A549 (cell line): ENCODE results near the gene PIEZO2. TPM values are rescaled to one million over a fixed set of nuclear protein-coding genes. Genes with fewer than 3 reads are reported as not detected.

Source experiments
- ATAC-seq, 2 experiments: fragments of 200-7000 bp in 1 of 2; fragments of >200 bp in 1 of 2; cut with Nextera tagmentation in 1 of 2; cut with Tn5 transposase in 1 of 2; 3 replicates each; pipeline versions ENCODE4 v1.8.0 to v1.9.1; 2018 to 2020; ENCODE audit warnings: mild to moderate bottlenecking in 1 of 2, moderate library complexity in 1 of 2
- CTCF ChIA-PET: fragments of 300-600 bp; sonication (Branson Sonifier 250); formaldehyde crosslinking; extraction: SDS; loops from one replicate; lab custom pipeline; 2021; ENCODE audit warnings: antibody characterized with exemption, inconsistent platforms; lab: Yijun Ruan, JAX
- POLR2A ChIA-PET: fragments of 350-600 bp; formaldehyde crosslinking; extraction: SDS; loops from one replicate; lab custom pipeline; 2021; ENCODE audit warnings: antibody characterized with exemption, inconsistent platforms; lab: Yijun Ruan, JAX
- DNase-seq, 2 experiments: peaks; one replicate each; pipeline versions ENCODE4 v3.0.0 to v3.0.0-alpha.2; 2011 to 2016; ENCODE audit warnings: low read depth in 1 of 2, low spot score in 1 of 2
- FAIRE-seq: peaks from 2 replicates; lab custom pipeline; 2011; peaks lifted over from hg19 to GRCh38; lab: Jason Lieb, UNC
- H3K27ac ChIP-seq, 2 experiments: fragments of >200 bp; sonication (Bioruptor Twin); formaldehyde crosslinking; 3 replicates each; pipeline ENCODE4 v1.5.1; 2016 to 2017
- H3K4me1 ChIP-seq: fragments of >200 bp; sonication (Bioruptor Twin); formaldehyde crosslinking; 3 replicates; pipeline ENCODE4 v1.6.1; 2016
- H3K4me2 ChIP-seq: fragments of >200 bp; sonication (Bioruptor Twin); formaldehyde crosslinking; 3 replicates; pipeline ENCODE4 v1.6.1; 2016
- H3K4me3 ChIP-seq: fragments of >200 bp; sonication (Bioruptor Twin); formaldehyde crosslinking; 3 replicates; pipeline ENCODE4 v1.5.1; 2016
- H3K9me3 ChIP-seq: fragments of >200 bp; sonication (Bioruptor Twin); formaldehyde crosslinking; 3 replicates; pipeline ENCODE4 v1.6.1; 2016
- CHD2 ChIP-seq: fragments of 150-350 bp; IDR thresholded peaks from 2 replicates; pipeline ENCODE4 v1.6.1; 2014; ENCODE audit warnings: low read length; ENCODE audit not compliant: partially characterized antibody
- CHD4 ChIP-seq: fragments of 200-600 bp; sonication (generic); IDR thresholded peaks from 2 replicates; pipeline ENCODE4 v1.6.1; 2016; ENCODE audit warnings: antibody characterized with exemption, mild to moderate bottlenecking, borderline replicate concordance
- EHF ChIP-seq: fragments of 250-450 bp; sonication (Bioruptor Pico); IDR thresholded peaks from 2 replicates; pipeline ENCODE4 v1.5.0; 2020; ENCODE audit warnings: mild to moderate bottlenecking
- EHMT2 ChIP-seq: fragments of 200-600 bp; sonication (generic); IDR thresholded peaks from 2 replicates; pipeline ENCODE4 v1.6.1; 2016; ENCODE audit warnings: antibody characterized with exemption, low read depth, mild to moderate bottlenecking, moderate library complexity
- FOSL2 ChIP-seq, 2 experiments: fragments of 450-650 bp in 1 of 2; fragments of >200 bp in 1 of 2; sonication (Bioruptor Twin) in 1 of 2; formaldehyde crosslinking; IDR thresholded peaks; 2 replicates each; pipeline versions ENCODE4 v1.5.0 to v1.6.1; 2016 to 2020; ENCODE audit warnings: mild to moderate bottlenecking in 1 of 2, moderate library complexity in 1 of 2
- FOXS1 ChIP-seq: fragments of 250-450 bp; sonication (Bioruptor Pico); IDR thresholded peaks from 2 replicates; pipeline ENCODE4 v1.5.0; 2020; ENCODE audit warnings: mild to moderate bottlenecking, moderate library complexity
- GATA3 ChIP-seq: IDR thresholded peaks from 2 replicates; pipeline ENCODE4 v1.6.1; 2012; ENCODE audit warnings: borderline replicate concordance
- HDAC2 ChIP-seq: fragments of 200-600 bp; sonication (generic); IDR thresholded peaks from 2 replicates; pipeline ENCODE4 v1.6.1; 2016
- HEYL ChIP-seq: fragments of 250-450 bp; sonication (Bioruptor Pico); IDR thresholded peaks from 2 replicates; pipeline ENCODE4 v1.8.0; 2021; ENCODE audit warnings: mild to moderate bottlenecking, moderate library complexity
- JUNB ChIP-seq: fragments of >200 bp; sonication (Bioruptor Twin); formaldehyde crosslinking; IDR thresholded peaks from 2 replicates; pipeline ENCODE4 v1.6.1; 2016
- MAZ ChIP-seq: fragments of 150-350 bp; IDR thresholded peaks from 2 replicates; pipeline ENCODE4 v1.6.1; 2014; ENCODE audit warnings: antibody characterized with exemption, low read depth, low read length, borderline replicate concordance
- MYC ChIP-seq: IDR thresholded peaks from 2 replicates; pipeline ENCODE4 v1.6.1; 2012; ENCODE audit warnings: mild to moderate bottlenecking, inconsistent platforms, low read length, improper control_type of control experiment, borderline replicate concordance
- NPAS2 ChIP-seq: fragments of 250-450 bp; sonication (Bioruptor Pico); IDR thresholded peaks from 2 replicates; pipeline ENCODE4 v1.8.0; 2022; ENCODE audit warnings: mild to moderate bottlenecking, moderate library complexity, borderline replicate concordance
- POLR2A ChIP-seq: IDR thresholded peaks from 2 replicates; pipeline ENCODE4 v1.6.1; 2012; ENCODE audit warnings: mild to moderate bottlenecking, low read length
- RARB ChIP-seq: fragments of 250-450 bp; sonication (Bioruptor Pico); IDR thresholded peaks from 2 replicates; pipeline ENCODE4 v1.8.0; 2021; ENCODE audit warnings: mild to moderate bottlenecking, moderate library complexity
- RCOR1 ChIP-seq: fragments of 150-350 bp; IDR thresholded peaks from 2 replicates; pipeline ENCODE4 v1.6.1; 2014; ENCODE audit warnings: antibody characterized with exemption, low read length, low read depth
- RFX5 ChIP-seq: fragments of 450-650 bp; IDR thresholded peaks from 2 replicates; pipeline ENCODE4 v1.7.1; 2014; ENCODE audit warnings: antibody characterized with exemption, mild to moderate bottlenecking, moderate library complexity
- RNF2 ChIP-seq: fragments of 200-600 bp; sonication (generic); IDR thresholded peaks from 2 replicates; pipeline ENCODE4 v1.6.1; 2016; ENCODE audit warnings: low read depth, mild to moderate bottlenecking, antibody characterized with exemption, moderate library complexity, borderline replicate concordance
- SREBF2 ChIP-seq: fragments of 450-650 bp; IDR thresholded peaks from 2 replicates; pipeline ENCODE4 v1.6.1; 2014; ENCODE audit warnings: mild to moderate bottlenecking, moderate library complexity
- TP53 ChIP-seq: fragments of 250-450 bp; sonication (Bioruptor Pico); IDR thresholded peaks from 2 replicates; pipeline ENCODE4 v1.5.0; 2021; ENCODE audit warnings: mild to moderate bottlenecking, moderate library complexity
- ZC3H11A ChIP-seq: fragments of 450-650 bp; IDR thresholded peaks from 2 replicates; pipeline ENCODE4 v1.6.1; 2014; ENCODE audit warnings: antibody characterized with exemption, mild to moderate bottlenecking
- ZFP36 ChIP-seq: fragments of 450-650 bp; IDR thresholded peaks from 2 replicates; pipeline ENCODE4 v1.6.1; 2014; ENCODE audit warnings: borderline replicate concordance; ENCODE audit not compliant: partially characterized antibody
- ZSCAN20 ChIP-seq: fragments of 250-450 bp; sonication (Bioruptor Pico); IDR thresholded peaks from 2 replicates; pipeline ENCODE4 v1.8.0; 2022; ENCODE audit warnings: mild to moderate bottlenecking, moderate library complexity
- WGBS: methylation state at CpG from one replicate; pipeline ENCODE4 v1.1.6; 2017; ENCODE audit errors: missing lambda C conversion rate; 5-methylcytosine and 5-hydroxymethylcytosine counted together
- polyA plus RNA-seq, 4 experiments: library from polyadenylated mRNA; depleted of rRNA in 3 of 4; stranded (reverse); fragments of >200 nt; fragmentation: RNase III in 1 of 4; extraction: RNeasy Plus Mini Kit Qiagen cat#74134 plus additional on column Dnase treatment in 1 of 4; gene quantifications; 2 replicates in 3 of 4; 3 replicates in 1 of 4; pipeline ENCODE4 v1.2.3, GENCODE V29; 2011 to 2017
- TF ChIP-seq, protein P1 (sequence below): fragments of 250-450 bp; sonication (Bioruptor Pico); IDR thresholded peaks from 2 replicates; pipeline ENCODE4 v1.5.0; 2021; ENCODE audit warnings: mild to moderate bottlenecking, moderate library complexity, borderline replicate concordance
- TF ChIP-seq, protein P2 (sequence below): fragments of >200 bp; sonication (Bioruptor Twin); formaldehyde crosslinking; IDR thresholded peaks from 2 replicates; pipeline ENCODE4 v1.6.1; 2016
- TF ChIP-seq, protein P3 (sequence below): fragments of 150-350 bp; IDR thresholded peaks from 2 replicates; pipeline ENCODE4 v1.6.1; 2014; ENCODE audit warnings: low read depth, mild to moderate bottlenecking, low read length
- TF ChIP-seq, protein P4 (sequence below): fragments of 200-600 bp; sonication (generic); IDR thresholded peaks from 2 replicates; pipeline ENCODE4 v1.6.1; 2016; ENCODE audit warnings: antibody characterized with exemption, mild to moderate bottlenecking, moderate library complexity

Gene PIEZO2
- polyA plus RNA-seq, 2 of the 4 experiments (the other 2 are of a cell fraction) = 0.80 to 1.6 TPM

DNA sequence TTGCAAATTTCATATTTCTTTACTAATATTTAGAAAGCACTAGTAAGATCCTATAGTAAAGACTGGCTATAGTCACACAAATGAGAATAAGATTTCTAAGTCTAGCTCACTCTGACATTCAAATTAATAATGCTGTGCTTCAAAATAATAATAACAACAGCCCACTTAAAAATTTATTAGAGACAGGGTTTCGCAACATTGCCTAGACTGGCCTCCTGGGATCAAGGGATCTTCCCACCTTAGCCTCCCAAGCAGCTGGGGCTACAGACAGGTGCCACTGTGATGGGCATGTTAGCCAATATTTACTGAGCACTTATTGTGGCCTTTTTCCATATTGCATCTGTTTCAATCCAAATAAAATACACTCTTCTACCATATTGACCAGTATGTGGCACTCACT is 96.1 kb downstream of the PIEZO2 start:
- TF ChIP-seq, protein P1, sequence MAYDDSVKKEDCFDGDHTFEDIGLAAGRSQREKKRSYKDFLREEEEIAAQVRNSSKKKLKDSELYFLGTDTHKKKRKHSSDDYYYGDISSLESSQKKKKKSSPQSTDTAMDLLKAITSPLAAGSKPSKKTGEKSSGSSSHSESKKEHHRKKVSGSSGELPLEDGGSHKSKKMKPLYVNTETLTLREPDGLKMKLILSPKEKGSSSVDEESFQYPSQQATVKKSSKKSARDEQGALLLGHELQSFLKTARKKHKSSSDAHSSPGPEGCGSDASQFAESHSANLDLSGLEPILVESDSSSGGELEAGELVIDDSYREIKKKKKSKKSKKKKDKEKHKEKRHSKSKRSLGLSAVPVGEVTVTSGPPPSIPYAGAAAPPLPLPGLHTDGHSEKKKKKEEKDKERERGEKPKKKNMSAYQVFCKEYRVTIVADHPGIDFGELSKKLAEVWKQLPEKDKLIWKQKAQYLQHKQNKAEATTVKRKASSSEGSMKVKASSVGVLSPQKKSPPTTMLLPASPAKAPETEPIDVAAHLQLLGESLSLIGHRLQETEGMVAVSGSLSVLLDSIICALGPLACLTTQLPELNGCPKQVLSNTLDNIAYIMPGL (CRISPR knock-in tag) = no peak
- TF ChIP-seq MAZ (no peak), HEYL (CRISPR knock-in tag) (no peak), ZSCAN20 (CRISPR knock-in tag) (no peak), GATA3 (no peak), TP53 (no peak), NPAS2 (no peak), RARB (CRISPR knock-in tag) (no peak), RNF2 (no peak), FOSL2 (IDR thresholded peaks at IDR 0.05) (no peak), FOSL2 (CRISPR knock-in tag; IDR thresholded peaks at IDR 0.05) (no peak)
- TF ChIP-seq, protein P2, sequence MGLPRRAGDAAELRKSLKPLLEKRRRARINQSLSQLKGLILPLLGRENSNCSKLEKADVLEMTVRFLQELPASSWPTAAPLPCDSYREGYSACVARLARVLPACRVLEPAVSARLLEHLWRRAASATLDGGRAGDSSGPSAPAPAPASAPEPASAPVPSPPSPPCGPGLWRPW = no peak
- 0 out of 3 replicates have a peak, but pooled peaks cover 3% of the 10 kb centered on the region for H3K4me1 ChIP-seq
- no peaks in the 10 kb centered on the region for H3K9me3 ChIP-seq
- CTCF ChIA-PET = interaction anchor here (0.9 kb wide), 1 partner anchor 12 kb away, joined by 3 read pairs; no protein-coding TSS in a partner anchor
- DNase-seq (no peak), FAIRE-seq (no peak), ATAC-seq (no peak)
- no peak overlapping the region for H3K4me3 ChIP-seq
- 82% methylated on average over 1 of the region's 1 CpG for WGBS
- no peak overlapping the region for H3K4me2 ChIP-seq
- POLR2A ChIA-PET = no interaction called here
- no peak overlapping the region for H3K27ac ChIP-seq

DNA sequence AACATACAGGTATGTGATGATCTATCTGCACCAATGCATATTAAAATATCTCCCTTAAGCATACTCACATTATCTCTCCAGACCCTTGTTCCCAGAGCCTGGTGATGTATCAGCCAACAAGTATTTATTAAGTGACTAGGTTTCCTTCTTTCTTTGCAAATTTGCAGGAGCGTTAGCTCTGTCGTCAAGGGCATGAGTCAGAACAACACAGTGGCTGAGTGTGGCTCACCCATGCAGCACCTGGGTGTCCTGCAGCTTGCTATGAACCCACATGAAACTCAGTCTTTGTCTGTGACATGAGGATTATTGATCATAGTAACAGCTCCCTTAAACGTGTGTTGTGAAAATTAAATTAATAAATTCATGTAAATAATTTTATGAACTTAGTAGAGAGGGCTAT is 96.6 kb downstream of the PIEZO2 start:
- ChIA-PET POLR2A (no interaction called here), CTCF (interaction anchor here (0.9 kb wide), 1 partner anchor 11 kb away, joined by 3 read pairs; no protein-coding TSS in a partner anchor)
- TF ChIP-seq HDAC2 (no peak), EHF (CRISPR knock-in tag) (no peak), ZFP36 (no peak), SREBF2 (no peak), MAZ (no peak), RCOR1 (no peak), CHD2 (no peak), RNF2 (no peak), FOXS1 (no peak), JUNB (no peak), CHD4 (no peak), ZC3H11A (no peak), POLR2A (no peak), RFX5 (no peak), EHMT2 (no peak), MYC (no peak)
- TF ChIP-seq, protein P3, sequence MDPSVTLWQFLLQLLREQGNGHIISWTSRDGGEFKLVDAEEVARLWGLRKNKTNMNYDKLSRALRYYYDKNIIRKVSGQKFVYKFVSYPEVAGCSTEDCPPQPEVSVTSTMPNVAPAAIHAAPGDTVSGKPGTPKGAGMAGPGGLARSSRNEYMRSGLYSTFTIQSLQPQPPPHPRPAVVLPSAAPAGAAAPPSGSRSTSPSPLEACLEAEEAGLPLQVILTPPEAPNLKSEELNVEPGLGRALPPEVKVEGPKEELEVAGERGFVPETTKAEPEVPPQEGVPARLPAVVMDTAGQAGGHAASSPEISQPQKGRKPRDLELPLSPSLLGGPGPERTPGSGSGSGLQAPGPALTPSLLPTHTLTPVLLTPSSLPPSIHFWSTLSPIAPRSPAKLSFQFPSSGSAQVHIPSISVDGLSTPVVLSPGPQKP = no peak
- TF ChIP-seq, protein P4, sequence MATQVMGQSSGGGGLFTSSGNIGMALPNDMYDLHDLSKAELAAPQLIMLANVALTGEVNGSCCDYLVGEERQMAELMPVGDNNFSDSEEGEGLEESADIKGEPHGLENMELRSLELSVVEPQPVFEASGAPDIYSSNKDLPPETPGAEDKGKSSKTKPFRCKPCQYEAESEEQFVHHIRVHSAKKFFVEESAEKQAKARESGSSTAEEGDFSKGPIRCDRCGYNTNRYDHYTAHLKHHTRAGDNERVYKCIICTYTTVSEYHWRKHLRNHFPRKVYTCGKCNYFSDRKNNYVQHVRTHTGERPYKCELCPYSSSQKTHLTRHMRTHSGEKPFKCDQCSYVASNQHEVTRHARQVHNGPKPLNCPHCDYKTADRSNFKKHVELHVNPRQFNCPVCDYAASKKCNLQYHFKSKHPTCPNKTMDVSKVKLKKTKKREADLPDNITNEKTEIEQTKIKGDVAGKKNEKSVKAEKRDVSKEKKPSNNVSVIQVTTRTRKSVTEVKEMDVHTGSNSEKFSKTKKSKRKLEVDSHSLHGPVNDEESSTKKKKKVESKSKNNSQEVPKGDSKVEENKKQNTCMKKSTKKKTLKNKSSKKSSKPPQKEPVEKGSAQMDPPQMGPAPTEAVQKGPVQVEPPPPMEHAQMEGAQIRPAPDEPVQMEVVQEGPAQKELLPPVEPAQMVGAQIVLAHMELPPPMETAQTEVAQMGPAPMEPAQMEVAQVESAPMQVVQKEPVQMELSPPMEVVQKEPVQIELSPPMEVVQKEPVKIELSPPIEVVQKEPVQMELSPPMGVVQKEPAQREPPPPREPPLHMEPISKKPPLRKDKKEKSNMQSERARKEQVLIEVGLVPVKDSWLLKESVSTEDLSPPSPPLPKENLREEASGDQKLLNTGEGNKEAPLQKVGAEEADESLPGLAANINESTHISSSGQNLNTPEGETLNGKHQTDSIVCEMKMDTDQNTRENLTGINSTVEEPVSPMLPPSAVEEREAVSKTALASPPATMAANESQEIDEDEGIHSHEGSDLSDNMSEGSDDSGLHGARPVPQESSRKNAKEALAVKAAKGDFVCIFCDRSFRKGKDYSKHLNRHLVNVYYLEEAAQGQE = no peak
- TF ChIP-seq, protein P1 (CRISPR knock-in tag) = no peak
- ATAC-seq (no peak), DNase-seq (no peak), FAIRE-seq (no peak)
- no peak overlapping the region for H3K4me2 ChIP-seq
- 10% methylated on average over 3 of the region's 3 CpGs for WGBS
- 0 out of 3 replicates have a peak, but pooled peaks cover 3% of the 10 kb centered on the region for H3K4me1 ChIP-seq
- H3K27ac ChIP-seq = no peak overlapping the region
- no peaks in the 10 kb centered on the region for H3K9me3 ChIP-seq
- H3K4me3 ChIP-seq = no peak overlapping the region
